ENCODE measurements around the gene MYO7B.

- TF ChIP-seq CTCF (IDR thresholded peaks at IDR 0.05; ENCODE audit: low read length) = no peak
- no peak for TF ChIP-seq EZH2 (optimal IDR thresholded peaks at IDR 0.05; ENCODE audit: low read depth, low read length)
- no peak for TF ChIP-seq EZH2phosphoT487 (IDR thresholded peaks at IDR 0.05; ENCODE audit: low read length)
Observed at GRCh38 chr2:127599211-127599610, 63.7 kb downstream of the MYO7B start.
